ENCODE measurements around the gene TCTN1.

The TCTN1 gene

GRCh38 chr12:110578694-110579534 lies 35.0 kb upstream of the TCTN1 start:
- Histone ChIP-seq H3K4me3 (ENCODE audit: low read depth in 1 of 2, low read length in 1 of 2) (no peak overlapping the region), H3K36me3 (no peaks in the 10 kb centered on the region), H3K4me1 (ENCODE audit: control insufficient read depth in 1 of 2, insufficient read depth in 1 of 2, low read depth in 1 of 2, low read length in 1 of 2) (peaks cover 50 to 58% of the 10 kb centered on the region in 2 experiments), H3K9me3 (no peaks in the 10 kb centered on the region), H3K27me3 (no peaks in the 10 kb centered on the region), H3K27ac (peak overlapping the region; percentile 86)
- no peak for TF ChIP-seq CTCF (IDR thresholded peaks at IDR 0.05)

DNA sequence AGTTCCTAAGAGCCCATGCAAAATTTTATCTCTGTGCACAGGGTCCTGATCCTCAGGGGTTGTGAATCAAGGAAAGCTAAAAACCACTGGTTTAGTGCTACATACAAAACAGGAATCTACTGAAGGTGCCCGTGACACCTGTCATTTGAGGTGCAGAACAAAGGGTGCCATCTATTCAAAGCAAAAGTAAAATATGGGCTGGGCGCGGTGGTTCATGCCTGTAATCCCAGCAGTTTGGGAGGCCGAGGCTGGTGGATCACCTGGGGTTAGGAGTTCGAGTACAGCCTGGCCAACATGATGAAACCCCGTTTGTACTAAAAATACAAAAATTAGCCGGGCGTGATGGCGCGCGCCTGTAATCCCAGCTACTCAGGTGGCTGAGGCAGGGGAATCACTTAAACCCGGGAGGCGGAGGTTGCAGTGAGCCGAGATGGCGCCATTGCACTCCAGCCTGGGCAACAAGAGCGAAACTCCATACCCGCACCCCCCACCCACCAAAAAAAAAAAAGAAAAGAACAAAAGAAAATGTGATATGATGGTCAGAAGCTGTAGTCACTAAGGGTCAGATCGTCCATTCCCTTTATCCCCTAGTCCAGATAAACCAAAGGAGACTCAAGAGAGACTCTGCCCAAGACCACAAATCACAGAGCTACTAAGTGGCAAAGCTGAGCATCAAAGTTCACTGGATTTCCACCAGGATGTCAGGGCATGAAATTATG lies 34.2 kb upstream of the TCTN1 start:
- no peak for TF ChIP-seq CTCF (IDR thresholded peaks at IDR 0.05)
- Histone ChIP-seq H3K27ac (peak overlapping the region; percentile 23), H3K27me3 (no peaks in the 10 kb centered on the region), H3K4me3 (ENCODE audit: low read depth in 1 of 2, low read length in 1 of 2) (no peak overlapping the region), H3K36me3 (no peaks in the 10 kb centered on the region), H3K9me3 (no peaks in the 10 kb centered on the region), H3K4me1 (ENCODE audit: control insufficient read depth in 1 of 2, insufficient read depth in 1 of 2, low read depth in 1 of 2, low read length in 1 of 2) (peaks cover 53 to 61% of the 10 kb centered on the region in 2 experiments)

DNA sequence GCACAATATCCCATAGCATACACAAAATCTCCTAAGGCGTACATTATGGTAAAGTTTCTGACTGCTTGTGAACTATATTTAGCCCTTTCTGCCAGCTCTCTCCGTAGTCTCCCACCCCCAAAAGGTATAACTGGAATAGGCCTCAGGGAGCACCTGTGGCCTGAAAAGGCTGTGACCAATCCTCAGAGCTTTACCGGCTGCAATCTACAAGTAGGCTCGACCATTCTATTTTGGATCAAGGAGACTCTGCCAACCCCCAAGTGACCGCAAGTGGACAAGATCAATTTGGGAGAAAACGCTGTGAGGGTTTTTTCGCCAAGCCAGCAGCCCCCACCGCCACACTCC lies 32.0 kb upstream of the TCTN1 start:
- no peaks in the 10 kb centered on the region for H3K9me3 ChIP-seq

GRCh38 chr12:110582276-110583136 lies 31.4 kb upstream of the TCTN1 start:
- no peaks in the 10 kb centered on the region for H3K36me3 ChIP-seq
- peak overlapping the region; percentile 96 for H3K27ac ChIP-seq
- peaks cover 54 to 60% of the 10 kb centered on the region in 2 experiments for H3K4me1 ChIP-seq (ENCODE audit: control insufficient read depth in 1 of 2, insufficient read depth in 1 of 2, low read depth in 1 of 2, low read length in 1 of 2)
- peak overlapping the region; percentile 93 to 95 for H3K4me3 ChIP-seq (ENCODE audit: low read depth in 1 of 2, low read length in 1 of 2)
- peak; percentile 18 for TF ChIP-seq CTCF (IDR thresholded peaks at IDR 0.05)
- no peaks in the 10 kb centered on the region for H3K9me3 ChIP-seq
- no peaks in the 10 kb centered on the region for H3K27me3 ChIP-seq

More for the DNA sequence above, 32.0 kb upstream of the TCTN1 start:
- no peaks in the 10 kb centered on the region for H3K36me3 ChIP-seq
- peak overlapping the region; percentile 93 to 95 for H3K4me3 ChIP-seq (ENCODE audit: low read depth in 1 of 2, low read length in 1 of 2)
- H3K27ac ChIP-seq: peak overlapping the region; percentile 96
- TF ChIP-seq CTCF (IDR thresholded peaks at IDR 0.05): no peak
- H3K27me3 ChIP-seq: no peaks in the 10 kb centered on the region
- H3K4me1 ChIP-seq (ENCODE audit: control insufficient read depth in 1 of 2, insufficient read depth in 1 of 2, low read depth in 1 of 2, low read length in 1 of 2): peaks cover 58 to 66% of the 10 kb centered on the region in 2 experiments
